Purkinje cell (primary cell): ENCODE data around the gene DDN. TPM values are rescaled to one million over a fixed set of nuclear protein-coding genes. Genes with fewer than 3 reads are reported as not detected.

ENCODE experiments used
- polyA plus RNA-seq: library from polyadenylated mRNA; unstranded; fragments of >200 nt; fragmentation: Nextera tagmentation; gene quantifications from 2 replicates; pipeline ENCODE4 v1.2.1, GENCODE V29; 2014

DDN gene
- 0.10 and 1.3 TPM in 2 replicates for polyA plus RNA-seq

GRCh38 chr12:48999371-49000131 is at the start of gene DDN:
DDN (minus strand) TSS chr12:48999375; CDS start chr12:48999287, 88 bp downstream.

GRCh38 chr12:49018261-49019119 is 19.3 kb upstream of the DDN start, which contains the start of gene PRKAG1:
PRKAG1 (minus strand) TSS chr12:49018776; CDS start chr12:49018740, 36 bp downstream.

DNA sequence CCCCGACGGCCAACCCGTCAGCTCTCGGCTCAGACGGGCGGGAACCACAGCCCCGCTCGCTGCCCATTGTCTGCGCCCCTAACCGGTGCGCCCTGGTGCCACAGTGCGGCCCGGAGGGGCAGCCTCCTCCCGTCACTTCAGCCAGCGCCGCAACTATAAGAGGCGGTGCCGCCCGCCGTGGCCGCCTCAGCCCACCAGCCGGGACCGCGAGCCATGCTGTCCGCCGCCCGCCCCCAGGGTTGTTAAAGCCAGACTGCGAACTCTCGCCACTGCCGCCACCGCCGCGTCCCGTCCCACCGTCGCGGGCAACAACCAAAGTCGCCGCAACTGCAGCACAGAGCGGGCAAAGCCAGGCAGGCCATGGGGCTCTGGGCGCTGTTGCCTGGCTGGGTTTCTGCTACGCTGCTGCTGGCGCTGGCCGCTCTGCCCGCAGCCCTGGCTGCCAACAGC is 20.9 kb downstream of the DDN start, which contains the start of gene WNT1:
WNT1 (plus strand) TSS at position 32 of the 450 bp plus-strand sequence; CDS start at position 361, 329 bp downstream.

GRCh38 chr12:48957141-48958048 is 41.8 kb downstream of the DDN start, which contains the start of gene ARF3:
ARF3 (minus strand) TSS chr12:48957487; CDS start chr12:48941095, 16,392 bp downstream.

Other genes with a start within 250 kb of the DDN start
- 0.43 and 0.48 TPM in 2 replicates for gene ADCY6, start 210.3 kb downstream of the DDN start, polyA plus RNA-seq
- gene CACNB3, start 180.9 kb downstream of the DDN start, polyA plus RNA-seq, result 2.0 and 15.5 TPM in 2 replicates
- 7.4 and 11.5 TPM in 2 replicates for gene DDX23, start 147.2 kb downstream of the DDN start, polyA plus RNA-seq
- 1.6 and 3.0 TPM in 2 replicates for gene RND1, start 133.5 kb downstream of the DDN start, polyA plus RNA-seq
- 2.2 and 3.1 TPM in 2 replicates for gene FKBP11, start 73.9 kb downstream of the DDN start, polyA plus RNA-seq
- gene ARF3, start 41.9 kb downstream of the DDN start, polyA plus RNA-seq, result 44.7 and 65.0 TPM in 2 replicates
- 3.2 TPM in 1 of 2 replicates, not detected in the other for gene WNT10B, start 27.6 kb downstream of the DDN start, polyA plus RNA-seq
- gene WNT1, start 21.1 kb downstream of the DDN start, polyA plus RNA-seq, result not detected in 2 replicates
- gene PRKAG1, start 19.4 kb upstream of the DDN start, polyA plus RNA-seq, result 47.6 and 66.8 TPM in 2 replicates
- 1.0 and 2.7 TPM in 2 replicates for gene KMT2D, start 61.4 kb upstream of the DDN start, polyA plus RNA-seq
- 5.3 and 6.9 TPM in 2 replicates for gene RHEBL1, start 70.6 kb upstream of the DDN start, polyA plus RNA-seq
- gene DHH, start 95.4 kb upstream of the DDN start, polyA plus RNA-seq, result 0.24 and 0.94 TPM in 2 replicates
- gene LMBR1L, start 111.5 kb upstream of the DDN start, polyA plus RNA-seq, result 3.4 and 4.5 TPM in 2 replicates
- 632 and 963 TPM in 2 replicates for gene TUBA1B, start 132.0 kb upstream of the DDN start, polyA plus RNA-seq
- 353 and 569 TPM in 2 replicates for gene TUBA1A, start 189.7 kb upstream of the DDN start, polyA plus RNA-seq